B cell (primary cell): ENCODE results near the gene AHCTF1. TPM values are rescaled to one million over a fixed set of nuclear protein-coding genes. Genes with fewer than 3 reads are reported as not detected.

Experiments used
- ATAC-seq: fragments of 200-7000 bp; cut with Tn5 transposase; one replicate; pipeline ENCODE4 v1.10.0; 2021; ENCODE audit warnings: low read depth, mild to moderate bottlenecking, moderate number of reproducible peaks, moderate library complexity
- CTCF ChIA-PET: fragments of 350-600 bp; sonication (Branson Sonifier 250); formaldehyde crosslinking; loops from one replicate; lab custom pipeline; 2021; ENCODE audit warnings: antibody characterized with exemption, inconsistent platforms; lab: Charles Lee
- POLR2A ChIA-PET: fragments of 350-600 bp; sonication (Branson Sonifier 250); formaldehyde crosslinking; loops from one replicate; lab custom pipeline; 2021; ENCODE audit warnings: antibody characterized with exemption; lab: Charles Lee
- DNase-seq: peaks from one replicate; pipeline ENCODE4 v3.0.0; 2013
- H2AFZ ChIP-seq: 2 replicates; pipeline ENCODE4 v1.6.1; 2012; ENCODE audit warnings: mild to moderate bottlenecking, low read depth, low read length; ENCODE audit not compliant: insufficient read depth, poor library complexity, severe bottlenecking
- H3K27ac ChIP-seq, 2 donors: 1 replicate in 1 of 2; 2 replicates in 1 of 2; pipeline ENCODE4 v1.5.1; 2012 to 2013; ENCODE audit warnings: low read length in 2 of 2, mild to moderate bottlenecking in 2 of 2, moderate library complexity in 1 of 2
- H3K27me3 ChIP-seq, 4 experiments: fragments of 200-600 bp in 1 of 4; sonication (generic) in 1 of 4; replicated peaks in 1 of 4; 1 replicate in 2 of 4; 2 replicates in 2 of 4; pipeline versions ENCODE4 v1.6.1 to v1.7.0; 2013 to 2016; ENCODE audit warnings: low read length in 3 of 4, mild to moderate bottlenecking in 2 of 4, mixed read lengths in 1 of 4, moderate library complexity in 1 of 4; ENCODE audit not compliant: insufficient read depth in 4 of 4, control insufficient read depth in 3 of 4; ENCODE audit errors: control extremely low read depth in 1 of 4
- H3K36me3 ChIP-seq, 2 experiments: replicated peaks in 1 of 2; 1 replicate in 1 of 2; 2 replicates in 1 of 2; pipeline versions ENCODE4 v1.6.1 to v1.7.1; 2013; ENCODE audit warnings: low read length in 1 of 2; ENCODE audit not compliant: insufficient read depth in 2 of 2, control insufficient read depth in 1 of 2; ENCODE audit errors: control extremely low read depth in 1 of 2, extremely low read depth in 1 of 2
- H3K4me1 ChIP-seq, 2 donors: fragments of 200-600 bp in 1 of 2; sonication (generic) in 1 of 2; 1 replicate in 1 of 2; 2 replicates in 1 of 2; pipeline versions ENCODE4 v1.5.1 to v1.6.1; 2013 to 2017; ENCODE audit warnings: low read length in 2 of 2; ENCODE audit not compliant: control insufficient read depth in 2 of 2, insufficient read depth in 2 of 2
- H3K4me2 ChIP-seq: replicated peaks from 2 replicates; pipeline ENCODE3; 2012; ENCODE audit warnings: mild to moderate bottlenecking, low read depth, low read length; ENCODE audit not compliant: poor library complexity, severe bottlenecking
- H3K4me3 ChIP-seq, 5 experiments: fragments of 200-600 bp in 1 of 5; sonication (generic) in 1 of 5; 1 replicate in 3 of 5; 2 replicates in 2 of 5; pipeline versions ENCODE4 v1.5.1 to v1.7.0; 2011 to 2016; ENCODE audit warnings: low read length in 4 of 5, mild to moderate bottlenecking in 4 of 5, low read depth in 2 of 5, control low read depth in 1 of 5, moderate library complexity in 1 of 5; ENCODE audit not compliant: insufficient read depth in 1 of 5; ENCODE audit errors: control extremely low read depth in 1 of 5, extremely low read depth in 1 of 5
- H3K79me2 ChIP-seq: fragments of 200-600 bp; sonication (generic); one replicate; pipeline ENCODE4 v1.6.0; 2016; ENCODE audit warnings: low read length; ENCODE audit not compliant: control insufficient read depth, insufficient read depth
- H3K9ac ChIP-seq: fragments of 200-600 bp; sonication (generic); 2 replicates; pipeline ENCODE4 v1.6.1; 2017; ENCODE audit warnings: mild to moderate bottlenecking, low read length, moderate library complexity
- H3K9me3 ChIP-seq, 3 donors: one replicate each; pipeline versions ENCODE4 v1.6.1 to v1.7.1; 2013; ENCODE audit warnings: low read length in 2 of 3; ENCODE audit not compliant: control insufficient read depth in 2 of 3, insufficient read depth in 1 of 3; ENCODE audit errors: control extremely low read depth in 1 of 3
- H4K20me1 ChIP-seq: 2 replicates; pipeline ENCODE4 v1.6.0; 2012; ENCODE audit warnings: mild to moderate bottlenecking, low read length; ENCODE audit not compliant: insufficient read depth, control insufficient read depth, poor library complexity, severe bottlenecking
- H3K27ac Mint-ChIP-seq: one replicate; pipeline ENCODE4 v1.8.0; 2021; ENCODE audit warnings: mixed read lengths
- H3K27me3 Mint-ChIP-seq: one replicate; pipeline ENCODE4 v1.8.0; 2021; ENCODE audit warnings: mixed read lengths
- H3K4me1 Mint-ChIP-seq: one replicate; pipeline ENCODE4 v1.8.0; 2021; ENCODE audit warnings: mixed read lengths
- H3K4me3 Mint-ChIP-seq: one replicate; pipeline ENCODE4 v1.8.0; 2021; ENCODE audit warnings: mixed read lengths
- H3K9me3 Mint-ChIP-seq: one replicate; pipeline ENCODE4 v1.8.0; 2022; ENCODE audit warnings: mixed read lengths; ENCODE audit not compliant: insufficient read depth
- EZH2 ChIP-seq: IDR thresholded peaks from 2 replicates; pipeline ENCODE4 v1.6.1; 2012; ENCODE audit warnings: borderline replicate concordance, low read depth, mild to moderate bottlenecking, moderate library complexity, low read length; ENCODE audit not compliant: insufficient read depth, poor library complexity, severe bottlenecking
- WGBS: methylation state at CpG from one replicate; pipeline ENCODE4 v1.1.5; 2013; ENCODE audit warnings: missing lambda C conversion rate; ENCODE audit not compliant: insufficient coverage; 5-methylcytosine and 5-hydroxymethylcytosine counted together
- intact Hi-C: fragments of 100-400 bp; cut with micrococcal nuclease; formaldehyde crosslinking; loops from one replicate; pipeline ENCODE4 v1.10.0; 2022
- polyA plus RNA-seq: library from polyadenylated mRNA; depleted of rRNA; stranded (reverse); fragments of >200 nt; gene quantifications from 2 replicates; pipeline ENCODE4 v1.2.3, GENCODE V29; 2012
- total RNA-seq, 2 donors: library from RNA; stranded (reverse); fragments of 120-200 nt in 1 of 2; gene quantifications; 1 replicate in 1 of 2; 2 replicates in 1 of 2; pipeline versions ENCODE4 v1.2.3 to v1.2.4, GENCODE V29; 2013 to 2022
- TF ChIP-seq, protein P1 (sequence below): fragments of 200-600 bp; IDR thresholded peaks from one replicate; pipeline ENCODE4 v1.8.0; 2022; ENCODE audit warnings: antibody characterized with exemption, mild to moderate bottlenecking

The AHCTF1 gene
- total and polyA plus RNA-seq, 2 donors (not counting 1 experiment from before 2014, with no cell fraction given): 8.6 to 34.8 TPM

- no CpG with 5 or more reads among the region's 1 CpG for WGBS
- no peaks in the 10 kb centered on the region for H3K27me3 Mint-ChIP-seq
- Histone ChIP-seq H2AFZ (no peak overlapping the region), H3K27me3 (no peaks in the 10 kb centered on the region), H3K36me3 (peaks cover 25 to 45% of the 10 kb centered on the region in 2 experiments), H3K79me2 (peaks cover 12% of the 10 kb centered on the region), H3K4me2 (no peak overlapping the region), H3K27ac (no peak overlapping the region), H3K9me3 (no peaks in the 10 kb centered on the region), H3K9ac (no peak overlapping the region), H3K4me1 (no peaks in the 10 kb centered on the region), H4K20me1 (peaks cover 6% of the 10 kb centered on the region), H3K4me3 (no peak overlapping the region)
- ATAC-seq (no peak), DNase-seq (peak; percentile 50)
- intact Hi-C loops: loop anchor here (1.0 to 10.0 kb wide), 4 partner anchors 53 to 577 kb away; no protein-coding TSS in a partner anchor
- POLR2A ChIA-PET: no interaction called here
- TF ChIP-seq, protein P1, sequence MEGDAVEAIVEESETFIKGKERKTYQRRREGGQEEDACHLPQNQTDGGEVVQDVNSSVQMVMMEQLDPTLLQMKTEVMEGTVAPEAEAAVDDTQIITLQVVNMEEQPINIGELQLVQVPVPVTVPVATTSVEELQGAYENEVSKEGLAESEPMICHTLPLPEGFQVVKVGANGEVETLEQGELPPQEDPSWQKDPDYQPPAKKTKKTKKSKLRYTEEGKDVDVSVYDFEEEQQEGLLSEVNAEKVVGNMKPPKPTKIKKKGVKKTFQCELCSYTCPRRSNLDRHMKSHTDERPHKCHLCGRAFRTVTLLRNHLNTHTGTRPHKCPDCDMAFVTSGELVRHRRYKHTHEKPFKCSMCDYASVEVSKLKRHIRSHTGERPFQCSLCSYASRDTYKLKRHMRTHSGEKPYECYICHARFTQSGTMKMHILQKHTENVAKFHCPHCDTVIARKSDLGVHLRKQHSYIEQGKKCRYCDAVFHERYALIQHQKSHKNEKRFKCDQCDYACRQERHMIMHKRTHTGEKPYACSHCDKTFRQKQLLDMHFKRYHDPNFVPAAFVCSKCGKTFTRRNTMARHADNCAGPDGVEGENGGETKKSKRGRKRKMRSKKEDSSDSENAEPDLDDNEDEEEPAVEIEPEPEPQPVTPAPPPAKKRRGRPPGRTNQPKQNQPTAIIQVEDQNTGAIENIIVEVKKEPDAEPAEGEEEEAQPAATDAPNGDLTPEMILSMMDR: peak; percentile 69
- no peak for TF ChIP-seq EZH2
- H3K9me3 Mint-ChIP-seq: no peaks in the 10 kb centered on the region
- H3K27ac Mint-ChIP-seq: no peak overlapping the region
- H3K4me1 Mint-ChIP-seq: no peaks in the 10 kb centered on the region
- CTCF ChIA-PET: interaction anchor here (0.6 to 2.6 kb wide), 13 partner anchors 9 to 579 kb away, joined by 3 to 27 read pairs (median 4); partner anchors contain the start of gene ZNF670
- H3K4me3 Mint-ChIP-seq: no peak overlapping the region
These were observed 24.3 kb downstream of the AHCTF1 start for GRCh38 chr1:246907472-246907871.

GRCh38 chr1:246906833-246907232, 24.9 kb downstream of the AHCTF1 start:
- WGBS: no CpG with 5 or more reads among the region's 1 CpG
- Histone ChIP-seq H3K4me3 (no peak overlapping the region), H3K27me3 (no peaks in the 10 kb centered on the region), H3K27ac (no peak overlapping the region), H4K20me1 (peaks cover 6% of the 10 kb centered on the region), H3K79me2 (peaks cover 9% of the 10 kb centered on the region), H3K36me3 (peaks cover 26 to 49% of the 10 kb centered on the region in 2 experiments), H3K4me2 (no peak overlapping the region), H2AFZ (no peak overlapping the region), H3K9ac (no peak overlapping the region), H3K9me3 (no peaks in the 10 kb centered on the region), H3K4me1 (no peaks in the 10 kb centered on the region)
- Mint-ChIP-seq H3K9me3 (no peaks in the 10 kb centered on the region), H3K4me3 (no peak overlapping the region), H3K4me1 (no peaks in the 10 kb centered on the region), H3K27me3 (no peaks in the 10 kb centered on the region), H3K27ac (no peak overlapping the region)
- DNase-seq: no peak
- CTCF ChIA-PET: interaction anchor here (0.6 to 2.6 kb wide), 12 partner anchors 9 to 580 kb away, joined by 3 to 27 read pairs (median 4); no protein-coding TSS in a partner anchor
- intact Hi-C loops: loop anchor here (1.0 to 10.0 kb wide), 4 partner anchors 53 to 578 kb away; no protein-coding TSS in a partner anchor
- no peak for TF ChIP-seq EZH2
- TF ChIP-seq, protein P1: no peak
- POLR2A ChIA-PET: no interaction called here
- ATAC-seq: no peak
